HG02571 (cell line): ENCODE measurements around the gene TPCN2.

ENCODE experiments used
- ATAC-seq: cut with Tn5 transposase; IDR thresholded peaks from one replicate; pipeline ENCODE4 v1.9.1; 2021; ENCODE audit warnings: mild to moderate bottlenecking, moderate library complexity; ENCODE audit not compliant: unreplicated experiment

Gene TPCN2

GRCh38 chr11:69108030-69108429 is 59.3 kb downstream of the TPCN2 start:
- no peak for ATAC-seq

GRCh38 chr11:69108559-69108958 is 59.8 kb downstream of the TPCN2 start:
- no peak for ATAC-seq

GRCh38 chr11:69109101-69109500 is 60.4 kb downstream of the TPCN2 start:
- no peak for ATAC-seq

GRCh38 chr11:69110451-69110850 is 61.7 kb downstream of the TPCN2 start:
- ATAC-seq, result no peak

GRCh38 chr11:69111624-69112542 is 63.2 kb downstream of the TPCN2 start:
- no peak for ATAC-seq

- no peak for ATAC-seq
Observed at GRCh38 chr11:69113226-69113625, 64.5 kb downstream of the TPCN2 start.

- no peak for ATAC-seq
Observed at GRCh38 chr11:69113646-69114340, 65.1 kb downstream of the TPCN2 start.

GRCh38 chr11:69114362-69114761 is 65.6 kb downstream of the TPCN2 start:
- no peak for ATAC-seq

GRCh38 chr11:69114811-69115523 is 66.2 kb downstream of the TPCN2 start:
- no peak for ATAC-seq

- ATAC-seq, result no peak
Observed at GRCh38 chr11:69115586-69116560, 67.1 kb downstream of the TPCN2 start.

GRCh38 chr11:69116671-69117070 is 67.9 kb downstream of the TPCN2 start:
- no peak for ATAC-seq

- ATAC-seq, result no peak
Observed at GRCh38 chr11:69119190-69119589, 70.5 kb downstream of the TPCN2 start.

- ATAC-seq, result no peak
Observed at GRCh38 chr11:69120096-69120875, 71.6 kb downstream of the TPCN2 start.

GRCh38 chr11:69121021-69121420 is 72.3 kb downstream of the TPCN2 start:
- no peak for ATAC-seq

GRCh38 chr11:69121621-69122325 is 73.0 kb downstream of the TPCN2 start:
- no peak for ATAC-seq

GRCh38 chr11:69122326-69122629 is 73.5 kb downstream of the TPCN2 start:
- ATAC-seq, result no peak

- ATAC-seq, result no peak
Observed at GRCh38 chr11:69122630-69123431, 74.1 kb downstream of the TPCN2 start.
